IPS DF 19.7 (cell line): ENCODE results near the gene RNF166.

ENCODE experiments used
- DNase-seq: peaks from one replicate; pipeline ENCODE4 v3.0.0-alpha.2; 2013; ENCODE audit warnings: low read depth, low spot score

The RNF166 gene

DNA sequence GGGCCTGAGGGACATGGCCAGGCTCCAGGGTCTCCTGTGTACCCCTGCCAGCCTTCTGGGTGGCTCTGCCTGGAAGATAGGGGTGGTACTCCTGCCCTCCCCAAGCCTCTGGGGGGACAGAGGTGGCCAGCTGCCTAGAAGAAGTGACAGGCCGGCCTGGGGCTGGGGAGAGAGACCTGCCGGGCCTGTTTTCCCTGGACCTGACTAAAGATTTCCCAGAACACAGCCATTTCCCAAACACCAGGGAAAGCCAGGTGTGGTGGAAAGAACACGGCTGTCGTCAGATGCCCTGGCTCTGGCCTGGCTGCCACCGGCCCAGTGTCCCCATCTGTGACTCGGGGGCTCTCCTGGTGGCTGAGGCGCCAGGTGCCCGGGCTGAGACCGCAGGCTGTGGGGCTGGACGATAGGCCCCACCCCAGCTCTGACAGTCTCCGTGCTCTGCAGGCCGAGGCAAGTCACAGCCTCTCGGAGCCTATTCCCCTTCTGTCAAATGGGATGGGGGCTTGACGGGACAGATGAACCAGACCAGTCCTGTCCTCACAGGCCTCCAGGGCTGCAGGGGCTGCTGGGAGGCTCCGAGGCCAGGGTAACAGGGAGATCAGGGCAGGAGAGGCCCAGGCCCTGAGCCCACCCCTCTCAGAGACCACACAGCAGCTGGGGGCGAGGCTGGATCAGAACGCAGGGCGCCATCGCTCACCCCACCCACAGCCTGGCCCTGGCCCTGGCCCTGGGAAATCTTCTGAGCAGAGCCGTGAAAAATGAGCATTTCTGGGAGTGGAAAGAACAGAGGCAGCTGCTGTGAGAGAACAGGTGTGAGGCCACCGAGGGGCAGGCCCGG, 33.1 kb upstream of the RNF166 start:
- DNase-seq: no peak

DNA sequence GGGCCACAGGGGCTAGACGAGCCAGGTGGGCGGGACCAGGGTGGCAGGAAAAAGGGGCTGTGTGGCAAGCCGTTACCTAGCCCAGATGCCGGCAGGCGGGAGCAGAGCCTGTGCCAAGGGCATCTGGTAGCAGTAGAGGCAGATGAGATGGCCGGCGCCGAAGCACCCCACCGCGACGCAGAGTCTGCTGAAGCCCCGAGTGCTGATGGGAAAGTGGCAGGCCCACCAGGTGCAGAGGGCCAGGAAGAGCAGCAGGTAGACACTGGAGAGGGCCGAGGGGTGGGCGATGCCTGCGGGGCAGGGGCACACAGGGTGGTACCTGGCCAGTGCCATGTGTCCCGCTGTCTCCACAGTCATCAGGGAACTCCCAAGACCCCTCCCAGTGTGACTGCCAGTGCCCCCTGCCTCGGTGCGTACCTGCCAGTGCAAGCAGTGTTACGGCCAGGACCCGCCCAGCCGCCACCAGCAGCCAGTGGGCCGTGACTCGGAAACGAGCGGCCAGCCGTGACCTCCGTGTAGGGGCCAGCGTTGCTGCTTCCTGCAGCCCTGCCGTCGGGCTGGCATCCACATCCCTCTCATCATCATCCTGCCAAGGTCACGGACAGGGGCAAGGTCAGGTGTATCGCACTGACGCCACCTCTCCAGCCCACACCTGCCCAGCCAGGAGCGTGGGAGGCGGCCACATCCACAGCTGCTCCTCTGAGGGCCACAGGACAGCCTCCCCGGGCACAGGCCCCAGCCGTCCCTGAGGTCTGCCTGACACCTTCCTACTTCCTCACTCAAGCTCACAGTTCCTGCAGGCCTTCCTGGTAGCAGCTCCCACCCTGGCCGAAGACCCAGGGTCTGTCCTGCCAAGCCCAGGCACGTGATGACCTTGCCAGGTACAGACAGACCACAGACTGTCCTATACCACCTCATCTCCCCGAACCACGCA, 32.2 kb upstream of the RNF166 start:
- DNase-seq: no peak

DNA sequence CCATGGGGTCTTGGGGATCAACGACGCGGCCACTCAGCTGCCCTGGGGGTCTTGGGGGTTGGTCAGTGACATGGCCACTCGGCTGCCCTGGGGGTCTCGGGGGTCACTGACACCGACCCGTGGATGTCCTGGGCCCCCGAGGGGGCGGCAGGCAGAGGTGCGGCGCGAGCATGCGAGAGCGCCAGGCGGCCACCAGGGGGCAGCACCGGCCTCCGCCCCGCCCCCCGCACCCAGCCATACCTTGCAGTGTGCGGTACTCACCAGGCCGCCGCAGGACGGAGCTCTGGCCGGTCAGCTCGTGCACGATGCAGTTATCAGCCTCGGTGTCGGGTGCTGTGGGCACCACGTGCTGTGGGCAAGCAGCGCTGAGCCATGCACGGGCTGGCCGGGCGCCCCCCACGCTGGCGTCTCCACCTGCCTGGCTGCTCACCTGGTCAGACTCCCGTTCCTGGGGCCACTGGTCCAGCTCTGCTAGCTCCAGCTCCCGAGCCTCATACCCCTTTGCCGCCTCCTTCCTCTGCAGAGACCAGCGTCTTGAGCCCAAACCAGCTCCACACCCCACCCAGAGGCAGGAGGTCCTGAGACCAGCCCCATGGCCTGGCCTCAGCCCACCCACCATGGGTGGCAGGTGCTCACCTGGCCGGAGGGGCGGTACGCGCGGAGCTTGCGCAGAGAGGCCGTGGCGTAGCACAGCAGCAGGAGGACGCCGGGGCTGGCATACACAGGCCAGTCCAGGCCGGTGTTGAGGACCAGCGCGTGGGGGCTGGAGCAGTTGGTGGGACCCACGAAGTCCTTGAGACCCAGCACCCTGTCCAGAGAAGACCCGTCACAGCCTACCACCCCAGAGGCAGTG, 31.3 kb upstream of the RNF166 start:
- peak; percentile 23 for DNase-seq

DNA sequence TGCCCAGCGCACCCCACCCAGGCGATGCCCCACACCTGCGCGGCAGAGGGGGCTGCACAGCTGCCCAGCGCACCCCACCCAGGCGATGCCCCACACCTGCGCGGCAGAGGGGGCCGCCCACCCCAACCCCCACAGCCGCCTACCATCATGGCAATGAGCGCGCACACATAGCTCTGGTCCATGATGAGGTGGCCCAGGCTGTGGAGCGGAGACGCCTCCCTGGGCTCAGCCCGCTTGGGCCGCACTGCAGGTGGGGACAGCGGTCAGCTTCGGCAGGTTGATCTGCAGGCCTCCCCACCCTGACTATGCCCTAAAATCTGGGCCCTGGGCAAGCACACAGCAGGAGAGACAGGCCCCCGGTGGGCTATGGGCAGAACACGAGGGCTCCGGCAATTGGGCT, 30.3 kb upstream of the RNF166 start:
- no peak for DNase-seq

DNA sequence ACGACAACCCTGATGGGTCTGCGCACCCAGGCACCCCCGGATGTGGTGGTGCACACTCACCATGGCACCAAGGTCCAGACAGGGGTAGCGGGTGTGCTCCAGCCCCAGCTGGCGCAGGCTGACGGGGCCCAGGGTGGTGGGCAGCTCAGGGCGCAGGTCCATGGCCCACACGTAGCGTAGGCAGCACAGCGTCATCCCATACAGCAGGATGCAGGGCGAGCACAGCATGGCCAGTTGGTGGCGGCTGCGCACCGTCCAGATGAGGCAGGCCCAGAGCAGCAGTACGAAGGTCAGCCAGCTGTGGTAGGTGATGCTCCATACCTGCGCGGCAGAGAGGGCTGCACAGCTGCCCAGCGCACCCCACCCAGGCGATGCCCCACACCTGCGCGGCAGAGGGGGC, 29.9 kb upstream of the RNF166 start:
- no peak for DNase-seq

DNA sequence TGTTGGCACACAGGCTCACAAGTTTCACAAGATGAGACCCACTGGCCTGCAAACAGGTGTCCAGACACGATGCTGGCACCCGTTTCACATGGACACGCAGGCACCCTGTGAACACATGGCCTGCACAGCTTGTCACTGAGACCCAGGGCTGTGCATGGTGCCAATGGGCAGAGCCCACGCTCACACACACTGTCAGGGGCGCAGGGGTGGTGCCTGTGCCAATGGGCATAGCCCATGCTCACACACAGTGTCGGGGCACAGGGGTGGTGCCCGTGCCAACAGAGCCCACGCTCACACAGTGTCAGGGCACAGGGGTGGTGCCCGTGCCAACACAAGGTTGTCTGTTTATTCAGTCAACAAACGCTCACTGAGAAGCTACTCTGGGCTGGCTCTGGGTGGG, 29.4 kb upstream of the RNF166 start:
- DNase-seq: no peak

DNA sequence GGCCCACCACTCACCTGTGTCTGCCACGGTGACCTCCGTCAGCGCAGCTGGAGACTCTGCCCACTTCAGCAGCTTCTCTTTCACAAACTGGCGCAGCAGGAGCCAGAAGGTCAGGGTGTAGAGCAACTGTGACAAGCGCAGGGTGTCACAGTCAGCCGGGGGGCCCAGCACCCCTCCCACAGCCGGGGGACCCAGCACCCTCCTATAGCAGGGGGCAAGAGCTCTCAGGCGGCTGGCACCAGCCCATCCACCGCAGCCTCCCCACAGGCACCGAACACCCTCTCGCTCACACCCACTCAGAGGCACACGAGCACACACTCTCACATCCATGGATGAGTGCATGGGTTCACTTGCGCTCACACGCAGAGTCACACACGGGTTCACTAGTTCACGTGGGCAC, 28.9 kb upstream of the RNF166 start:
- DNase-seq: no peak

DNA sequence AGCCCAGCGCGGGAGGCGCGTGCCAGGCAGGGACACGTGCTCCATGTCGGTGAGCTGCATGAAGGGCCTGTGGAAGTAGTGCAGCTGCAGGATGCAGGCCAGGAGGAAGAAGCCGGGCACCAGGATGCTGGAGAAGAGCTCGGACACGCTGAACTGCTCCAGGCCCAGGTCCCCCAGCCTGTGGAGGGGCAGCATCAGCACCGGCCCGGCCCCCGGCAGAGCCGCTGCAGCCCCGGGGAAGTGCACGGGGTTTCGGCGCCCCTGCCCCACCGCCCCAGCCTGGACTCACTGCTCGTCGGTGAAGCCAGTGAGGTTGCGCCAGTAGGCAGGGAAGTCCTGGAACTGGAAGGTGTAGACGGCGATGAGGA, 28.1 kb upstream of the RNF166 start:
- no peak for DNase-seq

DNA sequence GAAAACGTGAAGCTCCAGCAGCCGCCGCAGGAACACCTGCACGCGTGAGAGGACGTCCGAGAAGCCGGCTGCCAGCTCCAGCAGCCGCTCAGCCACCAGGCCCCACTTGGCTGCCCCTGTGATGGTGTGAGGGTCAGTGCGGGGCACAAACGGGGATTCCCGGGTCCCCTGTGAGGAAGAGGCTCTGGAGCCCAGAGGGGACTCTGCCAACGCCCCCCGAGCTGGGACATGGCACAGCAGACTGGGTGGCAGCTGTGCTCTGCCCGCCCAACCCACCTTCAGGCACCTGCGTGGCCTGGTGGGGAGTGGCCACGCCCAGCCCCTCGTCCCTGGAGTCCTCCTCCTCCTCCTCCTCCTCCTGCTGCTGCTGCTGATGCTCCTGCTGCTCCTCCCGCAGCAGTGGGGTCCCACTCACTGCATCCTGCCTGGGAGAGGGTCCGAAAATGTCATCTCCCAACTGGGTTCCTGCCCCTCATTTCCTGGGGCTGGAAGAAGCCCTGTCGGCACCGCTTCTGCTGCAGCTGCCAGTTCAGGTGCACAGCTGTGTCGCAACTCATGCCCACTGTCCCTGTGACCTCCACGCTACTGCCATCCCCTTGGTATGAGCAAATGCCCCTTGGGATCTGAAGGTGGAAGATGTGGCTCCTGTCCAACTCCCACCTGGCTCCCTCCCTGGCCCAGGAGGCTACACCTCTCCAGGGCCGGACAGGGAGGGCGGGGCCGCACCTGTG, 27.6 kb upstream of the RNF166 start:
- no peak for DNase-seq

DNA sequence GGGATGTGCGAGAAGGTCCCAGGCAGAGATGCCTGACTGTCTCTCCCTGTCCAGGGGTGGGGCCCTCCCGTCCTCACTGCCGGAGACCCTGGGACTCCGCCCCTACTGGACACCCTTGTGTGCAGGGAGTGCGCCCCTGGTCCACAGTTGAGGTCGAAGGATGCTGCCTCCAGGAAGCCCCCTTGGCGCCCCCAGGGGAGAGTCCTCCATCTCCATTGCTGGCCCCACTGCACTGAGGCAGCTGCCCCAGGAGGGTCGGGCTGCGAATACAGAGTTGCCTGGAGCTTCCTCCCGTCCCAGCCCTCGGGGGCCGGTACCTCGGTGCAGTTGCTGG, 26.7 kb upstream of the RNF166 start:
- no peak for DNase-seq

DNA sequence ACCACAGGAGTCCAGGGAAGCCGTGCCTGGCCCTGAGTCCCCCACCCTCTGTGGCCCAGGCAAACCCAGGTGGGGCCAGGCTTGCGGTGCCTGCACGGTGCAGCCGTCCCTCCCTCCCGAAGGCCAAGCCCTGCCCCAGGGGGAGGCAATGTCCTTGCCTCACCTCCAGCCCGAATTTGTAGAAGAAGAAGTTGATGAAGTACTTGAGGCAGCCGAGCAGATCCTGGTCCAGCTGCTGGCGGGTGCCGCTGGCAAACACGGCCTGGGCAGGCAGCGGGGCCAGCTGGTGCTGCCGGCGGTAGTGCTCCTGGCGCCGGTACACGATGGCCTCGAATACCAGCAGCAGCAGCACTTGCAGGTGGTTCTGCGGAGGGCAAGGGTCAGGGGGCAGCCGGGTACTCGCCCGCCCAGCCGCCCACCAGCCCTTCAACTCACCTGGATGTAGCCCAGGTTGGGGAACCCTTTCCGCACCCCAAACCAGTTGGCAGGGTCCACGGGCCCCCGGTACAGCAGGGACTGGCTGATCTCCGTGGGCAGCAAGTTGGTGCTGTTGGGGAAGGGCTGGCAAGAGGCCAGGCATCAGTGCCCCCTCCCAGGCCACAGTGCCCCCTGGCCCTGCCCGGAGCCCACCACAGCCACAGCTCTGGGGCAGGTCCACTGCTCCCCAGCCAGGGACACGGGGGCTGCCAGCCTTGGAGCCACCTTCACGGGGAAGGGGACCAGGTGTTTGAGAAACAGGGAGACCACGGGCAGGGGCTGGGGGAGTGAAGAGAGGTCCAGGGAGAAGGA, 26.2 kb upstream of the RNF166 start:
- no peak for DNase-seq

DNA sequence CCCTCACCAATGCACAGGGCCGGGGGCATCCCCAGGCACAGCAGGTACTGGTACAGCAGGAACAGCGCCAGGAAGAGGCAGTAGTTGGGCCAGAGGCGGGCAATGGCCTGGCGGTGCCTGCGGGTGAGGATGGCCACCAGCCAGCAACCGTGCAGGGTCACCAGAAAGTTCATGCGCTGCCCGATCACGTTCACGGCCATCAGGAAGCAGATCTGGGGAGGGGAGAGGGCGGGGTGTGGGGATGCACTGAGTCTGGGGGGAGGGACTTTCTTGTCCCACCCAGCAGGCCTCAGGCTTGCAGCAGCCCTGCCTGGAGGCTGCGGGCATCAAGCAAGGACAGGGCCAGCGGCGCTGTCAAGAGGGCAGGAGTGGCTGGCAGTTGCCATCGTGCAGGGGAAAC, 25.5 kb upstream of the RNF166 start:
- DNase-seq: no peak

DNA sequence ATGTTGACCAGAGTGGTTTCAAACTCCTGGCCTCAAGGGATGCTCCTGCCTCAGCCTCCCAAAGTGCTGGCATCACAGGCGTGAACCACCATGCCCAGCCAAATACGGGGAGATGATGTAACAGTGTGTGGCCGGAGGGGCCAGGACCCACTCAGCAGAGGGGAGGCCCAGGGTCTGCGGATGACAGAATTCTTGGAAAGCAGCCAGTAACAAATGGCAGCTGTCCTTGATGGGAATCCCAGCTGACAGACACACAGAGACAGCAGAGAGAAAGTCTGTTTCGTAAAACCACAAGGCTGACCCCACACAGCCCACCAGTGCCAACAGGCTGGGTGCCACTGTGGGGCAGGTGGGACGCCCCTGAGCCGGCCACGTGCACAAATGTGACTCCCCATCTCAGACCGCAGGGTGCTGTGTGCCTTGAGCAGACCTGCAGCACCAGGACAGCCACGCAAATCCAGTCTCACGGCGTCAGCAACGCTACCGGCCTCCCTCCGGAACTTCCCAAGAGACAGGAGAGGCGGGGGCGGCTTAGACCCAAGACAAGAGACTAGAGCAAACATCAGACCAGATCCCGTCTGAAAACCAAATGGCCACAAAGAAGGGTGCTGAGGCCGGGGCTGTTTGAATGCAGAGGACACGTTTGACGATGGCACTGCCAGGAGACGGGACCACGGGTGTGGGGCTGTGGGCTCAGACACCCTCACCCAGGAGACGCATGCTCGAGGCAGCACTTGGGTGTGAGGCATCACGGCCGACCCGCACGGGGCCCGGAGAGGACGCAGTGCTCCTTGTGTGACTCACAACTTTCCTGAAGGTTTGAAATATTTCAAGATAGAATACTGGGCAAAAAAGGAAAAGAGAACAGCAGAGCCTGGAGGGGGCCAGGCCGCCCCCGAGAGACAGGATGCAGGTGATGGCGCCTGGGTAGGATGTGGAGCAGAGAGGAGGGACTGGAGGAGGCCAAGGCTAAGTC, 24.7 kb upstream of the RNF166 start:
- DNase-seq: no peak

DNA sequence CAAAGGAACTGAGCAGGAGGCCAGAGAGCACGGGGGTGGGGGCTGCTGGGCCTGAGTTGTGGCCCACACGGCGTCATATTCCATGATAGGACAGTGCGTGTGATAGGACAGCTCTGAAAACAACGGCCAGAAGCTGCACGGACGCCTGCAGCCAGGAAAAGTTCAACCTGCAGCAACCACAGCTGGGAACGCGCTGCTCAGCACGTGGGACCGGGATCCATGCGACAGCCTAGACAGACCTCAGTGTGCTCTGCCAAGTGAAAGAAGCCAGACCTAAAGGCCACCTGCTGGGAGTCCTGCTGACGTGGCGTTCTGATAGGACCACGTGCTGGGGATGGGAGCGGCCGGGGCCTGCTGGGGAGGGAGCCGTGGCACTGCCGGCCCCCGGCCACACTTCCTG, 21.7 kb upstream of the RNF166 start:
- DNase-seq: no peak

DNA sequence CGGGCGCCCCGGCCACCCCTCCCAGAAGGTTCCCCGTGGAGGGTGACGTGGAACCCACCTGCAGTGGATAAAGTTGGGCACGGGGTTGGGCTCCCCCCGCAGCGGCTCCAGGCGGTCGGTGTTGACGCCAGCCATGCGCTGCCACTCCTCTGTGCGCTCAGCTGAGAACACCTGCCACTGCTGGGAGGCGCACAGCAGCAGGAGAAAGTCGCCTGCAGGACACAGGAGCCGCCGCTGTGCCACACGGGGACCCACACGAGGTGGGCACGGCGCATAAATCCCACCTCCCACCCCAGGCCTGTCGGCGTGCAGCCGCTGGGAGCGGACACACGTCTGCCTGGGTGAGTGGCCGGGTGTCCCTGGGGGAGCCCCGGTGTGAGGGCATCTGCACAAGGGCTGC, 20.8 kb upstream of the RNF166 start:
- DNase-seq: no peak

DNA sequence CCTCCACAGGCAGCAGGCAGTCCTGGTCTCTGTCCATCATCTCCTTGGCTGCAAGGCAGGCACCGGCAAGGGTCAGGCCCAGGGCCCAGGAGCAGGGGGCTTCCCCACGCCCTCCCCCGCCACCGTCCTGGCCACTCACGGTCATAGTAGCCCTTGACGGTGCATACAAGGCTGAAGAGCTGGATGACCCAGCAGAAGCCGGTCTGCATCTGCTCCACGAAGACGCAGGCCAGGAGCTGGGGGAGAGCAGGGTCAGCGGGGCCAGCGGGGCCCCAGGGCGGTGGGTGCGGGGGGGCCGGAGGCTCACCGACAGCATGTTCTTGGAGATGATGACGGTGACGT, 20.2 kb upstream of the RNF166 start:
- no peak for DNase-seq

DNA sequence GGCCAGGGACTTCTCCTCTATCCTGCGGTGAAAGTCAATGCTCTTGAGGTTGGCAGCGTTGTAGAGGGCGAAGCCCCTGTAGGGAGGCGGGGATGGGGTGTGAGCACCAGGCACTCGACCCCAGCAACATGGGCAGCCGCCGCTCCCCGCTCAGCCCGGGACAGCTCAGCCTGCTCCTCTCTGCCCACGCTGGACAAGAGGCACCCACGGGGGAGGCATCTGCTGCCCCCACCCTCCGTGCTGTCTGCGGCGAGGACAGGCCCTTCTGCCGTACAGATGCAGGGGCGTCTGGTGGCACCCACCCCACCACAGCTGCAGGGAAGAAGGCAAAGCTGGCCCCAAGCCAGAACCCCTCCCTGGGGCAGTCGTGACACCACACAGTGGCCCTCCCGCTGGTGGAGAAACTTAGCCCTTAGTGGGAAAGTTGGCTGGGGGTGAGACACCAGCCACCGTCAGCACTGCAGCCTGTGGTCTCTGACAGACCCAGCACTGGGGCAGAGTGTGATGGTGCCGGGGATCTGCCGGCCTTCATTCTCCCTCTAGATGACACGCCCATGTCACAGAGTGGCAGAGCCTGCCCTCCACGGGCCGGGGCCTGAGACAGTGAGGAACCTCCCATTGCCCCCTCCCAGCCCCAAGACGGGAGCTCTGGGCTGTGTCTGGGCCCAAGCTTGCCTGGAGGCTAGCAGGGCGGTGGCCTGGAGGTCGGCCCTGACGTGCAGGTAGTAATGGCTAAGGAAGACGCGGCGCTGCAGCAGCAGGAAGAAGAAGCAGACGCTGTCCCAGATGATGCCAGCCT, 19.6 kb upstream of the RNF166 start:
- no peak for DNase-seq

DNA sequence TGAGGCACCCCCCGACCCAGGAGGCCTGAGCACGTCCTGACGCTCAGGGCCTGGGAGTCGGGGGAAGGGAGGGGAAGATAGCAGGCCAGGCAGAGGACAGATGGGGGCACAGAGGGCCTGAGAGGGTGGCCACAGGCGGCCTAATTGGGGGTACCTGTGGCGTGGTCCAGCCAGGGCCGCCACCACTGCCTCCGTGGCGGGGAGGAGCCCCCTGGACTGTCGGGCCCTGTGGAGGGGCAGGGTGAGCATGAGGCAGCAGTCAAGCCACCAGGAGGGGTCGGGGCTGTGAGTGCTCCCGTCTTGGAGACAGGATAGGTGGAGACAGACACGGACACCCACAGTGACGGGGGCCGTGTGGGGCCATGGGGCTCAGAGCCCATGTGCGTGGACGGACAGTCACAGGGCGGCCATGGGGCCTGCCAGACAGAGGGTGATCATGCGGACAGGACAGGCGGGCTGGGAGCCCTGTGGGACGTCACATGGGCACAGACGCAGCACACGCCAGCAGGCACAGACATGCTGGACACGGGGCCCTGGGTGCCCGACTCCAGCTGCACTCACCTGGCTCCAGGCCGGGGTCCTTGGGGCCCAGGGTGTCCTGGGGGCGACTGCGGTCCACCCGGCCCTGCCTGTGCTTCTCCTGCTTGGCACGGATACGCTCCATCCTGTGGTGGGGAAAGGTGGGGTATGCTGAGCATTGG, 18.8 kb upstream of the RNF166 start:
- no peak for DNase-seq
